Endodermal cell (in vitro differentiated cells): ENCODE data around the gene PDE7B. TPM values are rescaled to one million over a fixed set of nuclear protein-coding genes. Genes with fewer than 3 reads are reported as not detected.

Experiments
- DNase-seq: peaks from one replicate; pipeline ENCODE4 v3.0.0-alpha.2; 2017
- H3K27ac ChIP-seq: 2 replicates; pipeline ENCODE4 v1.5.1; 2013; ENCODE audit warnings: mild to moderate bottlenecking, low read depth, low read length, moderate library complexity
- H3K27me3 ChIP-seq: 2 replicates; pipeline ENCODE4 v1.6.1; 2013; ENCODE audit warnings: mild to moderate bottlenecking, low read length, moderate library complexity; ENCODE audit not compliant: insufficient read depth, control insufficient read depth, poor library complexity, severe bottlenecking
- H3K36me3 ChIP-seq: 2 replicates; pipeline ENCODE4 v1.7.0; 2013; ENCODE audit warnings: mild to moderate bottlenecking, low read length, moderate library complexity; ENCODE audit not compliant: control insufficient read depth, insufficient read depth
- H3K4me1 ChIP-seq: one replicate; pipeline ENCODE4 v1.7.0; 2013; ENCODE audit warnings: low read length; ENCODE audit not compliant: control insufficient read depth, insufficient read depth
- H3K4me3 ChIP-seq: 2 replicates; pipeline ENCODE4 v1.5.1; 2013; ENCODE audit warnings: mild to moderate bottlenecking, low read length, moderate library complexity
- H3K9ac ChIP-seq: 2 replicates; pipeline ENCODE4 v1.6.1; 2013; ENCODE audit warnings: mild to moderate bottlenecking, low read length, moderate library complexity; ENCODE audit not compliant: poor library complexity, severe bottlenecking; ENCODE audit errors: extremely low read depth
- H3K9me3 ChIP-seq: 2 replicates; pipeline ENCODE4 v1.6.1; 2013; ENCODE audit warnings: mild to moderate bottlenecking, low read length, moderate library complexity; ENCODE audit not compliant: control insufficient read depth
- H3K27ac Mint-ChIP-seq: 2 replicates; pipeline ENCODE4 v1.8.0; 2020; ENCODE audit warnings: mixed read lengths
- H3K27me3 Mint-ChIP-seq: 2 replicates; pipeline ENCODE4 v1.8.0; 2021; ENCODE audit warnings: mild to moderate bottlenecking, mixed read lengths; ENCODE audit not compliant: insufficient read depth
- H3K36me3 Mint-ChIP-seq: 2 replicates; pipeline ENCODE4 v1.8.0; 2020; ENCODE audit warnings: low read depth, mixed read lengths
- H3K4me1 Mint-ChIP-seq: 2 replicates; pipeline ENCODE4 v1.8.0; 2020; ENCODE audit warnings: mixed read lengths
- H3K4me3 Mint-ChIP-seq: 2 replicates; pipeline ENCODE4 v1.8.0; 2020; ENCODE audit warnings: mild to moderate bottlenecking, moderate library complexity, mixed read lengths
- H3K9me3 Mint-ChIP-seq: 2 replicates; pipeline ENCODE4 v1.8.0; 2020; ENCODE audit warnings: mild to moderate bottlenecking, mixed read lengths
- WGBS, 2 experiments: methylation state at CpG; one replicate each; pipeline versions ENCODE4 v1.1.5 to v1.1.7; 2013; ENCODE audit warnings: missing lambda C conversion rate in 2 of 2, mixed read lengths in 1 of 2; ENCODE audit not compliant: insufficient coverage in 1 of 2, insufficient read length in 1 of 2; 5-methylcytosine and 5-hydroxymethylcytosine counted together
- total RNA-seq, 2 donors: library from RNA; stranded (reverse); fragmentation: NEBNext Ultra II Directional in 1 of 2; extraction: Animal tissue kit (Norgen Biotek cat#: 25700) in 1 of 2; gene quantifications; 2 replicates in 1 of 2; 3 replicates in 1 of 2; pipeline ENCODE4 v1.2.1, GENCODE V29; 2021
- TF ChIP-seq, protein P1 (sequence below): fragments of 200-600 bp; sonication (generic); conservative IDR thresholded peaks from 2 replicates; pipeline ENCODE4 v1.5.0; 2021; ENCODE audit warnings: antibody characterized with exemption, mild to moderate bottlenecking

PDE7B gene
- total RNA-seq, 2 donors from 2014 or later = 0.26 TPM; not detected in 1

DNA sequence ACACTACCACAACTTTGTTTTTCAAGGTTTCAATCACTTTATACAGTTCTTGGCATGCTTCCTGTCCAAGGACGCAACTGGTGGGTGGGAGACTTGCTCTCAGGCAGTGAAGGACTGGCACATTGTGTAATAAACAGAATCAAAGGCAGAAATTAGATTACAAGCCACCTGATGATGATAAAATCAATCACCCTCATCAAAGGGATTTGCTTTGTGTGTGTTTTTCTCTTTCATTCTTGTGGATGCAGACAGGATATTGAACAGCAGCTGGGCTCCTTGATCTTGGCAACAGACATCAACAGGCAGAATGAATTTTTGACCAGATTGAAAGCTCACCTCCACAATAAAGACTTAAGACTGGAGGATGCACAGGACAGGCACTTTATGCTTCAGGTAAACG is 327.2 kb downstream of the PDE7B start:
- no peaks in the 10 kb centered on the region for H3K36me3 ChIP-seq
- Mint-ChIP-seq H3K4me3 (no peak overlapping the region), H3K9me3 (no peaks in the 10 kb centered on the region), H3K36me3 (no peaks in the 10 kb centered on the region), H3K4me1 (no peaks in the 10 kb centered on the region), H3K27me3 (no peaks in the 10 kb centered on the region), H3K27ac (no peak overlapping the region)
- H3K4me3 ChIP-seq = no peak overlapping the region
- H3K27me3 ChIP-seq = no peaks in the 10 kb centered on the region
- H3K9me3 ChIP-seq = no peaks in the 10 kb centered on the region
- no peaks in the 10 kb centered on the region for H3K4me1 ChIP-seq
- 86 to 87% methylated on average over 1 to 2 of the region's 2 CpGs for WGBS, 2 experiments
- H3K27ac ChIP-seq = no peak overlapping the region
- DNase-seq = no peak
- H3K9ac ChIP-seq = no peak overlapping the region
- TF ChIP-seq, protein P1, sequence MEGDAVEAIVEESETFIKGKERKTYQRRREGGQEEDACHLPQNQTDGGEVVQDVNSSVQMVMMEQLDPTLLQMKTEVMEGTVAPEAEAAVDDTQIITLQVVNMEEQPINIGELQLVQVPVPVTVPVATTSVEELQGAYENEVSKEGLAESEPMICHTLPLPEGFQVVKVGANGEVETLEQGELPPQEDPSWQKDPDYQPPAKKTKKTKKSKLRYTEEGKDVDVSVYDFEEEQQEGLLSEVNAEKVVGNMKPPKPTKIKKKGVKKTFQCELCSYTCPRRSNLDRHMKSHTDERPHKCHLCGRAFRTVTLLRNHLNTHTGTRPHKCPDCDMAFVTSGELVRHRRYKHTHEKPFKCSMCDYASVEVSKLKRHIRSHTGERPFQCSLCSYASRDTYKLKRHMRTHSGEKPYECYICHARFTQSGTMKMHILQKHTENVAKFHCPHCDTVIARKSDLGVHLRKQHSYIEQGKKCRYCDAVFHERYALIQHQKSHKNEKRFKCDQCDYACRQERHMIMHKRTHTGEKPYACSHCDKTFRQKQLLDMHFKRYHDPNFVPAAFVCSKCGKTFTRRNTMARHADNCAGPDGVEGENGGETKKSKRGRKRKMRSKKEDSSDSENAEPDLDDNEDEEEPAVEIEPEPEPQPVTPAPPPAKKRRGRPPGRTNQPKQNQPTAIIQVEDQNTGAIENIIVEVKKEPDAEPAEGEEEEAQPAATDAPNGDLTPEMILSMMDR = no peak

DNA sequence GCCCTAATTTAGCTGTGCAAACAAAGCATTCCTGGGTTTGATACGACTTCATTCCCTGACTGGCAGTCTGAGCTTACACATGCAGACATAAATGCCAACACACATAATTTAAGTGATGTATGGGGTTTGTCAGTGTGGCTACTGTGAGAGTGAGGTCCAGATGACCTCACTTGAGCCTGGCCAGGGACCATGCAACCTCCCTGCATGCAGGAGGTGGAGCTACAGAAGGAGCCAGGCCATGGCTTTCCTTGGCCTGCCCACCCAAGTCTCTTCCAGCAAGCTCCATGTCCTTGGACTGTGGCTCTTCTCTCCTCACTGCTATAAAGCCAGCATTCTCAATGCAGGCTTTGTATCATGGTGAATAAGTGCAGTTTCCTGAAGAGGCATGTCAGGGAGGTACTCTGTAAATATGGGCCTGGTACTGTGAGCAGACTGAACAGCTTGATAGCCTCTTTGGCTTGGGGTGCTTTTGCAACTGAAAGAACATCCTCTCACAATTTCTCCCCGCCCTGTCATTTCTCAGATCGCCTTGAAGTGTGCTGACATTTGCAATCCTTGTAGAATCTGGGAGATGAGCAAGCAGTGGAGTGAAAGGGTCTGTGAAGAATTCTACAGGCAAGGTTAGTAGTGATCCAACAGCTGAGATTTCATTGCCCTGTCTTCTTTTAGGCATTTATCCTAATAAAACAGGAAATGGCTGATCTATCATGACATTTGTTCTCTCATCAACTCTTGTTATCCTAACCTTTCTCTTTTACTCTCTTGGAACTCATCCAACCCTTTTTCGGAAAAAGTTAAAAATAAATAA is 329.4 kb downstream of the PDE7B start:
- Mint-ChIP-seq H3K4me1 (no peaks in the 10 kb centered on the region), H3K27me3 (no peaks in the 10 kb centered on the region), H3K27ac (no peak overlapping the region), H3K36me3 (no peaks in the 10 kb centered on the region), H3K9me3 (no peaks in the 10 kb centered on the region), H3K4me3 (no peak overlapping the region)
- no peak overlapping the region for H3K27ac ChIP-seq
- WGBS, 2 experiments = 87 to 100% methylated on average over 1 to 4 of the region's 4 CpGs
- TF ChIP-seq, protein P1 = no peak
- H3K4me3 ChIP-seq = no peak overlapping the region
- no peaks in the 10 kb centered on the region for H3K4me1 ChIP-seq
- H3K9ac ChIP-seq = no peak overlapping the region
- no peak for DNase-seq
- H3K9me3 ChIP-seq = no peaks in the 10 kb centered on the region
- no peaks in the 10 kb centered on the region for H3K36me3 ChIP-seq
- H3K27me3 ChIP-seq = no peaks in the 10 kb centered on the region

DNA sequence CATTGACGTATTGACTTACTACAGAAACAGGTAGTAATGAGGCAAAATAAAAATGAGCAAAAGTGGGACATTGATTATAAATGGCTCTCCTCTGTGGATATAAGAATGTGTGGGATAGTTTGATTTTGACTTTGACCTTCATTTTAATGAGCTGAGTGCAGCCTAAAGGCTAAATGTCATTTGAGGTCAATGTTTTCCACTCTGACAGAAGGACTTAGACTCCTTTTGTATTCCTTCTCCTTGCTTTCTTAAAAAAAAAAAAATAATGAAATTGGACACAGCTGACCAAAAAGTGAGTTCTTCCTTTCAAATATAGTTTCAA is 330.0 kb downstream of the PDE7B start:
- Mint-ChIP-seq H3K4me1 (no peaks in the 10 kb centered on the region), H3K27me3 (no peaks in the 10 kb centered on the region), H3K4me3 (no peak overlapping the region), H3K9me3 (no peaks in the 10 kb centered on the region), H3K27ac (no peak overlapping the region), H3K36me3 (no peaks in the 10 kb centered on the region)
- Histone ChIP-seq H3K27ac (no peak overlapping the region), H3K36me3 (no peaks in the 10 kb centered on the region), H3K9ac (no peak overlapping the region), H3K9me3 (no peaks in the 10 kb centered on the region), H3K4me1 (no peaks in the 10 kb centered on the region), H3K27me3 (no peaks in the 10 kb centered on the region), H3K4me3 (no peak overlapping the region)
- TF ChIP-seq, protein P1 = no peak
- DNase-seq = no peak
- 100% methylated on average over 1 of the region's 1 CpG for WGBS, 2 experiments
